ENCODE data around the gene NOS1AP. TPM values are rescaled to one million over a fixed set of nuclear protein-coding genes. Genes with fewer than 3 reads are reported as not detected.

Gene NOS1AP
- total RNA-seq, 2 experiments from 2014 or later: not detected

DNA sequence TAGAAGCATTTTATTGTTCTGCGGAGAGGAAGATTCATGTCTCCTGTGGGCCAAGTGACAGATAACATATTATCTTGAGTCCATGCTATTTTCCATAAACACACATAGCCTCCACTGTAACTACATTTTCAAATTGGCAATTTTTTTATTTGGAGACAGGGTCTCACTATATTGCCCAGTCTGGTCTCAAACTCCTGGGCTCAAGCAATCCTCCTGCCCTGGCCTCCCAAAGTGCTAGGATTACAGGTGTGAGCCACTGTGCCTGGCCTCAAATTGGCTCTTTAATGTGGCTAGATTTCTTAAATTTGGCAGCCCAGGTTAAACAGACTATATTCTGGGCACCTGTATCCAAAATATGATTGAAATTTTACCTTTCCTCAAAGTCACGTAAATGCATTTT is 13.8 kb downstream of the NOS1AP start:
- peaks cover 20% of the 10 kb centered on the region for H3K27me3 Mint-ChIP-seq
- H3K27ac Mint-ChIP-seq: no peak overlapping the region
- DNase-seq (no peak), ATAC-seq (no peak)
- no peaks in the 10 kb centered on the region for H3K4me1 Mint-ChIP-seq
- H3K4me3 Mint-ChIP-seq: no peak overlapping the region
- CTCF ChIA-PET: no interaction called here
- no peaks in the 10 kb centered on the region for H3K36me3 Mint-ChIP-seq
- H3K9me3 Mint-ChIP-seq (ENCODE audit: low read depth): no peaks in the 10 kb centered on the region

DNA sequence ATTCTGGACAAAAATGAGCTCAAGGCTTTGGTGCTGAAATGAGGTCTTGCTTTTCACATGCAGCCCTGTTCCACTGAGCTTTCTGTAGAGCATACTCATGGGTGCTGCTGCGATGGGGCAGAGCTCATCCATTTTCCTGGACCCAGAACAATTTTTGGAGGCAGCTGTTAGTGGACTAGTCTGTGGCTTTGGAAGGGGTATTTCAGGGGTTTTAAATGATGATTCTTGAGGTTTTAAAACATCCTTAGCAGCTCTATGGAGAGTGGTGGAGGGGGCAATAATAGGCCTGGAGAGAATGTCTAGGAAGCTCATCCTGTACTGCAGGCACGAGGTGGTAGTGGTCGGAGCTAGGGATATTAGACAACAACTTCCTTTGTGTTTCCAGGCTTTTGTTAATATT is 16.5 kb downstream of the NOS1AP start:
- Mint-ChIP-seq H3K9me3 (ENCODE audit: low read depth) (no peaks in the 10 kb centered on the region), H3K27ac (no peak overlapping the region), H3K4me3 (no peak overlapping the region), H3K36me3 (no peaks in the 10 kb centered on the region), H3K27me3 (peaks cover 16% of the 10 kb centered on the region), H3K4me1 (no peaks in the 10 kb centered on the region)
- CTCF ChIA-PET: no interaction called here
- DNase-seq (no peak), ATAC-seq (no peak)

GRCh38 chr1:162087111-162087510 is 17.6 kb downstream of the NOS1AP start:
- Mint-ChIP-seq H3K4me1 (peaks cover 1% of the 10 kb centered on the region), H3K4me3 (no peak overlapping the region), H3K27ac (no peak overlapping the region), H3K36me3 (no peaks in the 10 kb centered on the region), H3K9me3 (ENCODE audit: low read depth) (no peaks in the 10 kb centered on the region), H3K27me3 (peaks cover 24% of the 10 kb centered on the region)
- ATAC-seq (no peak), DNase-seq (no peak)
- CTCF ChIA-PET: no interaction called here

DNA sequence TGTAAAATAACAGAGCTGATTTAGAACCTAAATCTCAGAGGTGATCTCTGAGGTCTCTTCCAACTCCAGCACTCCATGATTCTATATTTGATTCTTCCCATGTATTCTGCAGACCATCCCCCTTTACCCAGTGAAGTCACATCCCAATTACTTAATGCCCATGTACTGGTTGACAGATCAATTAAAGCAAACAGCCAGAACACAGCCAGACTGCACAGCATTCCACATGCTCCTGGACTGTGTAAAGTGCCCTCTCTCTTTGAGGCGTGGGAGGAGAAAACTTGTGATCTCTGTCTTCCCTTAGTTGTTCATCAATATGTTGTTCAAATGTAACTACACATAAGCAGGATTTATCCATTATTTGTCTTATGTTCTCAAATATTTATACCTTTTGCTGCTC is 18.1 kb downstream of the NOS1AP start:
- CTCF ChIA-PET: no interaction called here
- Mint-ChIP-seq H3K27ac (no peak overlapping the region), H3K9me3 (ENCODE audit: low read depth) (no peaks in the 10 kb centered on the region), H3K36me3 (no peaks in the 10 kb centered on the region), H3K4me3 (no peak overlapping the region), H3K4me1 (peaks cover 2% of the 10 kb centered on the region), H3K27me3 (peaks cover 24% of the 10 kb centered on the region)
- ATAC-seq (no peak), DNase-seq (no peak)

- Mint-ChIP-seq H3K4me1 (peaks cover 2% of the 10 kb centered on the region), H3K27ac (no peak overlapping the region), H3K27me3 (peaks cover 24% of the 10 kb centered on the region), H3K36me3 (no peaks in the 10 kb centered on the region), H3K4me3 (no peak overlapping the region), H3K9me3 (ENCODE audit: low read depth) (no peaks in the 10 kb centered on the region)
- CTCF ChIA-PET: no interaction called here
- ATAC-seq: no peak
- no peak for DNase-seq
Observed at GRCh38 chr1:162088281-162088969, 18.9 kb downstream of the NOS1AP start.

- no peak for DNase-seq
- ATAC-seq: no peak
- Mint-ChIP-seq H3K4me3 (no peak overlapping the region), H3K9me3 (ENCODE audit: low read depth) (no peaks in the 10 kb centered on the region), H3K36me3 (no peaks in the 10 kb centered on the region), H3K27me3 (peaks cover 21% of the 10 kb centered on the region), H3K27ac (no peak overlapping the region), H3K4me1 (peaks cover 2% of the 10 kb centered on the region)
- CTCF ChIA-PET: no interaction called here
Observed at GRCh38 chr1:162089748-162090147, 20.3 kb downstream of the NOS1AP start.

- no peak for DNase-seq
- Mint-ChIP-seq H3K36me3 (no peaks in the 10 kb centered on the region), H3K4me3 (no peak overlapping the region), H3K27ac (no peak overlapping the region), H3K9me3 (ENCODE audit: low read depth) (no peaks in the 10 kb centered on the region), H3K4me1 (peaks cover 2% of the 10 kb centered on the region), H3K27me3 (peaks cover 23% of the 10 kb centered on the region)
- no peak for ATAC-seq
- CTCF ChIA-PET: no interaction called here
Observed at GRCh38 chr1:162090378-162090777, 20.9 kb downstream of the NOS1AP start.

DNA sequence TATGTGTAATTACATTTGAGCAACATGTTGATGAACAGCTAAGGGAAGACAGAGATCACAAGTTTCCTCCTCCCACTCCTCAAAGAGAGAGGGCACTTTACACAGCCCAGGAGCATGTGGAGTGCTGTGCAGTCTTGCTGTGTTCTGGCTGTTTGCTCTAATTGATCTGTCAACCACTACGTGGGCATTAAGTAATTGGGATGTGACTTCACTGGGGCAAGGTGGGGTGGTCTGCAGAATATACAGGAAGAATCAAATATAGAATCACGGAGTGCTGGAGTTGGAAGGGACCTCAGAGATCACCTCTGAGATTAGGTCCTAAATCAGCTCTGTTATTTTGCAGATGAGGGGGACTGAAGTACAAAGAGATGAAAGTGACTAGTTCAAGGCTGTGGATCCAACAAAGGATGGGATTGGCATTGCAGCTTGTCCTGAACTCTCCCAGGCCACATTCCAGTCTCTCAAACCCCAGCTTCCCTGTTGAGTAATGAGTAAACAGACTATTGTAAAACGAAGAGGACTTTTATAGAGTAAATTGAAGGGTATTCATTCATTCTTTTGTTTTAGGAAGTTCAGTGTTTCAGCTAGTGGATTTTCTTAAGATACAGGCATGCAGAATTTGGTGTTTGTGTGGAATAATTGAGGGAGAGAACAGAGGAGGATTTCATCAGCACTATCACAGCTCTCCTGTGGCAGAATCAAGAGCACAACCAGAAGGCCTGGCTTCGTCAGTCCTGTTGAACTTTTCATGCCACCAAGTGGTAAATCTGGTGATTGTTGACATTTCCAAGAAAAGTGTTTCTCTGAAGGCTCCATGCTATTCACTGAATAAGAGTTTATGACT is 22.4 kb downstream of the NOS1AP start:
- DNase-seq (no peak), ATAC-seq (no peak)
- H3K4me1 Mint-ChIP-seq: peaks cover 2% of the 10 kb centered on the region
- no peak overlapping the region for H3K4me3 Mint-ChIP-seq
- CTCF ChIA-PET: no interaction called here
- no peaks in the 10 kb centered on the region for H3K9me3 Mint-ChIP-seq (ENCODE audit: low read depth)
- no peaks in the 10 kb centered on the region for H3K36me3 Mint-ChIP-seq
- H3K27ac Mint-ChIP-seq: no peak overlapping the region
- peaks cover 30% of the 10 kb centered on the region for H3K27me3 Mint-ChIP-seq

GRCh38 chr1:162093095-162093494 is 23.6 kb downstream of the NOS1AP start:
- no peaks in the 10 kb centered on the region for H3K9me3 Mint-ChIP-seq (ENCODE audit: low read depth)

DNA sequence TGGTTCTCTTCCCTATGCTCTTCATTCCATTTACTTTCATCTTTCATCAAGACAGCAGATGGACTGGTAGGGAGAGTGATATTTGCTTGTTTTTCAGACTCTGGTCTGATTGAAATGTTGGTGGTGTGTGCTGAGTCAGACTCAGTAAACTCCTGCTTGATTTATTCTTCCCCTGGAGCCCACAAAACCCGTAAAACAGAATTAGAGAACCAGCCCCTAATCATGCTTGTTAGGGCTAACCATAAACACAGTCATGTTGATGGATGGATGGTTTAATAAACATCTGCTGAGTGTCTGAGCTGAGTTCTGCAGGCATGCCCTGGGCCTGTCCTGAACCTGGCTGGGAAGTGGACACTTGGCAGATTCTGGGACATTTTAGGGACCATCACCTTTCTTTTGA is 24.8 kb downstream of the NOS1AP start:
- no peaks in the 10 kb centered on the region for H3K9me3 Mint-ChIP-seq (ENCODE audit: low read depth)
- H3K36me3 Mint-ChIP-seq: no peaks in the 10 kb centered on the region
- no peak overlapping the region for H3K4me3 Mint-ChIP-seq
- H3K27me3 Mint-ChIP-seq: peaks cover 31% of the 10 kb centered on the region
- CTCF ChIA-PET: no interaction called here
- DNase-seq: no peak
- ATAC-seq: no peak
- H3K27ac Mint-ChIP-seq: no peak overlapping the region
- H3K4me1 Mint-ChIP-seq: peaks cover 2% of the 10 kb centered on the region

More at GRCh38 chr1:162093095-162093494, 23.6 kb downstream of the NOS1AP start:
- H3K4me1 Mint-ChIP-seq: peaks cover 2% of the 10 kb centered on the region
- H3K36me3 Mint-ChIP-seq: no peaks in the 10 kb centered on the region
- peaks cover 31% of the 10 kb centered on the region for H3K27me3 Mint-ChIP-seq
- DNase-seq (no peak), ATAC-seq (no peak)
- H3K27ac Mint-ChIP-seq: no peak overlapping the region
- H3K4me3 Mint-ChIP-seq: no peak overlapping the region
- CTCF ChIA-PET: no interaction called here

- DNase-seq (no peak), ATAC-seq (no peak)
- Mint-ChIP-seq H3K27ac (no peak overlapping the region), H3K36me3 (no peaks in the 10 kb centered on the region), H3K9me3 (ENCODE audit: low read depth) (no peaks in the 10 kb centered on the region), H3K4me3 (no peak overlapping the region), H3K4me1 (peaks cover 2% of the 10 kb centered on the region), H3K27me3 (peaks cover 28% of the 10 kb centered on the region)
- CTCF ChIA-PET: no interaction called here
Observed at GRCh38 chr1:162094723-162095122, 25.2 kb downstream of the NOS1AP start.

GRCh38 chr1:162107911-162108310 is 38.4 kb downstream of the NOS1AP start:
- Mint-ChIP-seq H3K27ac (no peak overlapping the region), H3K4me1 (no peaks in the 10 kb centered on the region), H3K9me3 (ENCODE audit: low read depth) (no peaks in the 10 kb centered on the region), H3K4me3 (no peak overlapping the region), H3K36me3 (no peaks in the 10 kb centered on the region), H3K27me3 (peaks cover 17% of the 10 kb centered on the region)
- CTCF ChIA-PET: no interaction called here
- ATAC-seq: no peak
- no peak for DNase-seq

- H3K27me3 Mint-ChIP-seq: peaks cover 19% of the 10 kb centered on the region
Observed at GRCh38 chr1:162108426-162108825, 38.9 kb downstream of the NOS1AP start.

GRCh38 chr1:162110910-162111309 is 41.4 kb downstream of the NOS1AP start:
- CTCF ChIA-PET: no interaction called here
- Mint-ChIP-seq H3K9me3 (ENCODE audit: low read depth) (no peaks in the 10 kb centered on the region), H3K27me3 (peaks cover 28% of the 10 kb centered on the region), H3K4me3 (no peak overlapping the region), H3K36me3 (no peaks in the 10 kb centered on the region), H3K4me1 (peaks cover 1% of the 10 kb centered on the region), H3K27ac (no peak overlapping the region)
- ATAC-seq (no peak), DNase-seq (no peak)

More at GRCh38 chr1:162108426-162108825, 38.9 kb downstream of the NOS1AP start:
- ATAC-seq: no peak
- H3K9me3 Mint-ChIP-seq (ENCODE audit: low read depth): no peaks in the 10 kb centered on the region
- no peak overlapping the region for H3K4me3 Mint-ChIP-seq
- no peak overlapping the region for H3K27ac Mint-ChIP-seq
- CTCF ChIA-PET: no interaction called here
- H3K36me3 Mint-ChIP-seq: no peaks in the 10 kb centered on the region
- peaks cover 1% of the 10 kb centered on the region for H3K4me1 Mint-ChIP-seq
- no peak for DNase-seq

All from activated CD8-positive, alpha-beta memory T cell treated with anti-CD3 and anti-CD28 coated beads, Interleukin-2, amount 10 ng/mL, durations not matched to agents 7 days and 5 days (primary cell).